ENCODE results near the gene PTDSS2.

The PTDSS2 gene

DNA sequence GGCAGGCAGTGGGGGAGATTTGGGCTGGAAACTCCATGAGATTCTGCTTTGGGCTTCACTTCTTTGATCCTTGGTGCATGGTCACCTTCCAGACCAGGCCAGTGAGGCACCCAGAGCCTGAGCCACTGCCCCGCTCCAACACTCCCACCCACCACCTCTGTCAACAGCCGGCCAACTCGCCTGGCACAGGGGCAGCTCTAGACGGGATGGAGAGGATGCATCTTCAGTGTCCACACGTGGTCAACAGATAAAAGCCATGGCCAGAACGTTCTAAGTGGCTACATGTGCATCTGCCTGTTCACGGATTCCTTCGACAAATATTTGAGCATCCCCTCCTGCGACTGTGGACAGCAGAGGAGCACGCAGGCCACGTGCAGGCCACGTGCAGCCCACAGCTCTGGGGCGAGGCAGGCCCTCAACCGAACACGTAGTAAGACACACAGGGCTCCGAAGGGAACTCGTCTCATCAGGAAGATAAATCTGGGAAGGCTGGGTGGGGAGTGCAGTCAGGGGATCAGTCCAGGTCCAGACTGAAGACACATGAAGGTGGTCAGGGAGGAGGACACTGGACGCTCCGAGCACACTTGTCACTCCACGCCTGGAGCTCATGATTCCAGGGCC, 88.5 kb downstream of the PTDSS2 start:
- POLR2A ChIA-PET, result no interaction called here

DNA sequence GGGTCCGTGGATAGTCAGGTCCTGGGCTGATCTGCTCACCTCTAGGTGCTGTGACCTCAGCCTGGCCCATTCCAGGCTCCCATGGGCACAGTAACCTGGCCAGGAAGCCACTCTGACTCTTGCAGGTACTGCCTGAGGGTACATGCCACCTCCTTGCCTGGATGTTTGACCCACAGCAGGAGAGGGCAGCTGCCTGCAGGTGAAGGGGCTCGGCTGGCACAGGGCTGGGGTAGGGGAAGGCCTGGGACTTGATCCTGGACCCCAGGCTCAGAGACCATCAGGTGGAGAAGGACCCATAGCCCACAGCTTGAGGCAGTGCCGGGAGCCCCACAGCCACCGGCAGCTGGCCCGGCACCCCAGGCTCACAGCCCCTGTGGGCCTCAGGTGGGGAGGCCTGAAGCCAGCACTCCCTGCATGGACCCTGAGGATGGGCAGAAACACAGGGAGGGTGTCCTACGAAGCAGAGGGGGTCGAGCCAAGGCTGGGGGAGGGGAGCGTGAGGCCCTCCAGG, 89.9 kb downstream of the PTDSS2 start:
- TF ChIP-seq, protein P1, sequence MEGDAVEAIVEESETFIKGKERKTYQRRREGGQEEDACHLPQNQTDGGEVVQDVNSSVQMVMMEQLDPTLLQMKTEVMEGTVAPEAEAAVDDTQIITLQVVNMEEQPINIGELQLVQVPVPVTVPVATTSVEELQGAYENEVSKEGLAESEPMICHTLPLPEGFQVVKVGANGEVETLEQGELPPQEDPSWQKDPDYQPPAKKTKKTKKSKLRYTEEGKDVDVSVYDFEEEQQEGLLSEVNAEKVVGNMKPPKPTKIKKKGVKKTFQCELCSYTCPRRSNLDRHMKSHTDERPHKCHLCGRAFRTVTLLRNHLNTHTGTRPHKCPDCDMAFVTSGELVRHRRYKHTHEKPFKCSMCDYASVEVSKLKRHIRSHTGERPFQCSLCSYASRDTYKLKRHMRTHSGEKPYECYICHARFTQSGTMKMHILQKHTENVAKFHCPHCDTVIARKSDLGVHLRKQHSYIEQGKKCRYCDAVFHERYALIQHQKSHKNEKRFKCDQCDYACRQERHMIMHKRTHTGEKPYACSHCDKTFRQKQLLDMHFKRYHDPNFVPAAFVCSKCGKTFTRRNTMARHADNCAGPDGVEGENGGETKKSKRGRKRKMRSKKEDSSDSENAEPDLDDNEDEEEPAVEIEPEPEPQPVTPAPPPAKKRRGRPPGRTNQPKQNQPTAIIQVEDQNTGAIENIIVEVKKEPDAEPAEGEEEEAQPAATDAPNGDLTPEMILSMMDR (IDR thresholded peaks at IDR 0.05; ENCODE audit: insufficient read depth, low read length, missing control alignments), result no peak
- no peak for DNase-seq (ENCODE audit: low read depth, low spot score)
- H3K4me3 ChIP-seq (ENCODE audit: low read depth, low read length), result no peak overlapping the region
- CTCF ChIA-PET, result interaction anchor here (1.6 kb wide), 1 partner anchor 15 kb away, joined by 5 read pairs; no protein-coding TSS in a partner anchor
- POLR2A ChIA-PET, result no interaction called here

More for the DNA sequence above, 88.5 kb downstream of the PTDSS2 start:
- no peak for DNase-seq (ENCODE audit: low read depth, low spot score)
- CTCF ChIA-PET, result interaction anchor here (1.7 to 3.7 kb wide), 2 partner anchors 17 to 19 kb away, joined by 6 to 17 read pairs; no protein-coding TSS in a partner anchor
- no peak overlapping the region for H3K4me3 ChIP-seq (ENCODE audit: low read depth, low read length)
- TF ChIP-seq, protein P1 (IDR thresholded peaks at IDR 0.05; ENCODE audit: insufficient read depth, low read length, missing control alignments), result no peak

Data from AG04449 (cell line).